Peyer's patch (tissue), 4 donors: ENCODE measurements around the gene CLDN7.

Source experiments
- POLR2A ChIP-seq, 2 donors: fragments of 450-650 bp; IDR thresholded peaks; one replicate each; pipeline ENCODE4 v1.5.1; 2017; ENCODE audit warnings: antibody characterized with exemption in 2 of 2, mild to moderate bottlenecking in 2 of 2, moderate library complexity in 2 of 2
- TF ChIP-seq, protein P1 (sequence below), 6 experiments: fragments of 450-650 bp in 4 of 6; fragments of 200-600 bp in 2 of 6; sonication (generic) in 1 of 6; IDR thresholded peaks; one replicate each; pipeline ENCODE4 v1.5.1; 2017 to 2019; ENCODE audit warnings: antibody characterized with exemption in 6 of 6, mild to moderate bottlenecking in 3 of 6, moderate library complexity in 1 of 6

DNA sequence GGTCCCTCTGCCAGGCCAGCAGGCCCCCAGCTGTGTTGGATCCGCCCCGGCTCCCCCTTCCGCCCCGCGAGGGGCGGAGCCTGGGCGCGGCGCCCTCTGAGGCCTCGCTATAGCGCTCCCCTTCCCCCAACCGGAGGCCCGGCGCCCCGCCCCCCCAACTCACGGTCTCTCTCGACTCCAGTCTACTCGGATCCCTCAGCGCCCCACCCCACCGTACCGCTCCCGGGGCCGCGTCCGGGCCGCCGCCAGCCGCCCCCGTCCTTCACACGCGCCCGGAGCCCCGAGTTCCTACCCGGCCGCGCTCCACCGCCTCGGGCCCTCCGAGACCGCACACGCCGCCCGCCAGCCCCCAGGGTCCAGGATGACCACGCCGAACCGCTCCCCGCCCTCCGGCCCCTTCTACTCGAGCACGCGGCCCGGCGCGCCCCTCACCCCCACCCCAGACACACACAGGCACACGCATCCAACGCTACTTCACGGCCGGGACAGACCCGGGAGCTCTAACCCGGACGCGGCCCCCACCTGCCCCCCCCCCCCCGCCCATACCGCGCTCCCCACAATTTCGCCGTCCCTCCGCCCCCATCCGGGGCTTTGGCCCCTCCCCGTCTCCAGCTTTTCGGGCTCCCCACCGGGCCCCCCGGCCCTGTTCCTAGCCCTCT lies 24.4 kb downstream of the CLDN7 start:
- TF ChIP-seq, protein P1, sequence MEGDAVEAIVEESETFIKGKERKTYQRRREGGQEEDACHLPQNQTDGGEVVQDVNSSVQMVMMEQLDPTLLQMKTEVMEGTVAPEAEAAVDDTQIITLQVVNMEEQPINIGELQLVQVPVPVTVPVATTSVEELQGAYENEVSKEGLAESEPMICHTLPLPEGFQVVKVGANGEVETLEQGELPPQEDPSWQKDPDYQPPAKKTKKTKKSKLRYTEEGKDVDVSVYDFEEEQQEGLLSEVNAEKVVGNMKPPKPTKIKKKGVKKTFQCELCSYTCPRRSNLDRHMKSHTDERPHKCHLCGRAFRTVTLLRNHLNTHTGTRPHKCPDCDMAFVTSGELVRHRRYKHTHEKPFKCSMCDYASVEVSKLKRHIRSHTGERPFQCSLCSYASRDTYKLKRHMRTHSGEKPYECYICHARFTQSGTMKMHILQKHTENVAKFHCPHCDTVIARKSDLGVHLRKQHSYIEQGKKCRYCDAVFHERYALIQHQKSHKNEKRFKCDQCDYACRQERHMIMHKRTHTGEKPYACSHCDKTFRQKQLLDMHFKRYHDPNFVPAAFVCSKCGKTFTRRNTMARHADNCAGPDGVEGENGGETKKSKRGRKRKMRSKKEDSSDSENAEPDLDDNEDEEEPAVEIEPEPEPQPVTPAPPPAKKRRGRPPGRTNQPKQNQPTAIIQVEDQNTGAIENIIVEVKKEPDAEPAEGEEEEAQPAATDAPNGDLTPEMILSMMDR (IDR thresholded peaks at IDR 0.05), result no peak
- TF ChIP-seq POLR2A (IDR thresholded peaks at IDR 0.05), result no peak
